ENCODE measurements around the gene MRPL51.

MRPL51 gene

GRCh38 chr12:6524648-6525047 lies 31.6 kb upstream of the MRPL51 start:
- no CpG with 5 or more reads among the region's 5 CpGs for WGBS (ENCODE audit: extremely low coverage, insufficient coverage, insufficient read length)
- Histone ChIP-seq H2BK12ac (ENCODE audit: low read length) (no peak overlapping the region), H2BK5ac (ENCODE audit: low read depth, low read length, poor library complexity) (no peak overlapping the region)

GRCh38 chr12:6523708-6524107 lies 30.6 kb upstream of the MRPL51 start:
- H3K23ac ChIP-seq (ENCODE audit: low read length) = no peak overlapping the region
- H4K12ac ChIP-seq (ENCODE audit: low read depth, low read length) = no peak overlapping the region
- no peak overlapping the region for H4K91ac ChIP-seq (ENCODE audit: low read depth, low read length)
- H3K79me2 ChIP-seq (ENCODE audit: control insufficient read depth, insufficient read depth, low read length, poor library complexity) = no peaks in the 10 kb centered on the region
- no peak overlapping the region for H2BK120ac ChIP-seq (ENCODE audit: insufficient read depth, low read length, poor library complexity)
- no peak overlapping the region for H2BK12ac ChIP-seq (ENCODE audit: low read length)
- no peak overlapping the region for H3K4ac ChIP-seq (ENCODE audit: low read depth, low read length)
- DNase-seq = peak in 1 of 2 donors; percentile 71
- no peak overlapping the region for H4K8ac ChIP-seq (ENCODE audit: low read depth, low read length)
- H2AFZ ChIP-seq (ENCODE audit: insufficient read depth, low read length, poor library complexity) = no peak overlapping the region
- peaks cover 64 to 84% of the 10 kb centered on the region in 2 experiments for H3K36me3 ChIP-seq (ENCODE audit: control insufficient read depth in 1 of 2, insufficient read depth in 2 of 2, low read length in 2 of 2)
- WGBS (ENCODE audit: extremely low coverage, insufficient coverage, insufficient read length) = no CpG with 5 or more reads among the region's 3 CpGs
- H3K27me3 ChIP-seq (ENCODE audit: insufficient read depth, low read length) = no peaks in the 10 kb centered on the region
- H3K9me3 ChIP-seq (ENCODE audit: insufficient read depth, low read depth, low read length) = no peaks in the 10 kb centered on the region
- H3K4me2 ChIP-seq (ENCODE audit: low read length) = no peak overlapping the region
- no peak overlapping the region for H3K18ac ChIP-seq (ENCODE audit: low read length)
- H3K27ac ChIP-seq (ENCODE audit: low read depth, low read length) = no peak overlapping the region
- H3K4me3 ChIP-seq (ENCODE audit: low read depth, low read length) = no peak overlapping the region
- no peak overlapping the region for H3K14ac ChIP-seq (ENCODE audit: low read length)
- peaks cover 8% of the 10 kb centered on the region for H3K79me1 ChIP-seq (ENCODE audit: low read length)
- H2AK5ac ChIP-seq (ENCODE audit: low read length) = no peak overlapping the region
- H3K9ac ChIP-seq (ENCODE audit: low read length) = no peak overlapping the region
- peaks cover 10% of the 10 kb centered on the region in 2 experiments for H3K4me1 ChIP-seq (ENCODE audit: control insufficient read depth in 1 of 2, insufficient read depth in 2 of 2, low read length in 2 of 2)
- H2BK5ac ChIP-seq (ENCODE audit: low read depth, low read length, poor library complexity) = no peak overlapping the region

More at GRCh38 chr12:6524648-6525047, 31.6 kb upstream of the MRPL51 start:
- peaks cover 67 to 82% of the 10 kb centered on the region in 2 experiments for H3K36me3 ChIP-seq (ENCODE audit: control insufficient read depth in 1 of 2, insufficient read depth in 2 of 2, low read length in 2 of 2)
- H3K4me1 ChIP-seq (ENCODE audit: control insufficient read depth in 1 of 2, insufficient read depth in 2 of 2, low read length in 2 of 2) = peaks cover 17% of the 10 kb centered on the region in 2 experiments
- H2AK5ac ChIP-seq (ENCODE audit: low read length) = no peak overlapping the region
- H3K23ac ChIP-seq (ENCODE audit: low read length) = no peak overlapping the region
- no peaks in the 10 kb centered on the region for H3K27me3 ChIP-seq (ENCODE audit: insufficient read depth, low read length)
- H3K4me3 ChIP-seq (ENCODE audit: low read depth, low read length) = no peak overlapping the region
- no peak overlapping the region for H3K4ac ChIP-seq (ENCODE audit: low read depth, low read length)
- H3K9ac ChIP-seq (ENCODE audit: low read length) = no peak overlapping the region
- H4K8ac ChIP-seq (ENCODE audit: low read depth, low read length) = no peak overlapping the region
- no peak overlapping the region for H3K18ac ChIP-seq (ENCODE audit: low read length)
- no peaks in the 10 kb centered on the region for H3K9me3 ChIP-seq (ENCODE audit: insufficient read depth, low read depth, low read length)
- H2BK120ac ChIP-seq (ENCODE audit: insufficient read depth, low read length, poor library complexity) = no peak overlapping the region
- H2AFZ ChIP-seq (ENCODE audit: insufficient read depth, low read length, poor library complexity) = no peak overlapping the region
- no peak overlapping the region for H3K4me2 ChIP-seq (ENCODE audit: low read length)
- DNase-seq = no peak
- H4K12ac ChIP-seq (ENCODE audit: low read depth, low read length) = no peak overlapping the region
- H3K79me1 ChIP-seq (ENCODE audit: low read length) = peaks cover 14% of the 10 kb centered on the region
- H3K14ac ChIP-seq (ENCODE audit: low read length) = no peak overlapping the region
- peaks cover 2% of the 10 kb centered on the region for H3K79me2 ChIP-seq (ENCODE audit: control insufficient read depth, insufficient read depth, low read length, poor library complexity)
- H4K91ac ChIP-seq (ENCODE audit: low read depth, low read length) = no peak overlapping the region
- no peak overlapping the region for H3K27ac ChIP-seq (ENCODE audit: low read depth, low read length)

GRCh38 chr12:6522193-6522592 lies 29.1 kb upstream of the MRPL51 start:
- H3K4me1 ChIP-seq (ENCODE audit: control insufficient read depth in 1 of 2, insufficient read depth in 2 of 2, low read length in 2 of 2) = no peaks in the 10 kb centered on the region
- no peak for DNase-seq
- H3K4me3 ChIP-seq (ENCODE audit: low read depth, low read length) = no peak overlapping the region
- no peak overlapping the region for H2BK120ac ChIP-seq (ENCODE audit: insufficient read depth, low read length, poor library complexity)
- no CpG with 5 or more reads among the region's 10 CpGs for WGBS (ENCODE audit: extremely low coverage, insufficient coverage, insufficient read length)
- H2AFZ ChIP-seq (ENCODE audit: insufficient read depth, low read length, poor library complexity) = no peak overlapping the region
- H3K18ac ChIP-seq (ENCODE audit: low read length) = no peak overlapping the region
- no peak overlapping the region for H2BK12ac ChIP-seq (ENCODE audit: low read length)
- H3K9me3 ChIP-seq (ENCODE audit: insufficient read depth, low read depth, low read length) = no peaks in the 10 kb centered on the region
- H3K23ac ChIP-seq (ENCODE audit: low read length) = no peak overlapping the region
- H3K14ac ChIP-seq (ENCODE audit: low read length) = no peak overlapping the region
- no peak overlapping the region for H3K4ac ChIP-seq (ENCODE audit: low read depth, low read length)
- no peak overlapping the region for H3K4me2 ChIP-seq (ENCODE audit: low read length)
- no peak overlapping the region for H2BK5ac ChIP-seq (ENCODE audit: low read depth, low read length, poor library complexity)
- no peak overlapping the region for H3K27ac ChIP-seq (ENCODE audit: low read depth, low read length)
- no peaks in the 10 kb centered on the region for H3K79me1 ChIP-seq (ENCODE audit: low read length)
- no peak overlapping the region for H4K91ac ChIP-seq (ENCODE audit: low read depth, low read length)
- H2AK5ac ChIP-seq (ENCODE audit: low read length) = no peak overlapping the region
- H4K12ac ChIP-seq (ENCODE audit: low read depth, low read length) = no peak overlapping the region
- H3K27me3 ChIP-seq (ENCODE audit: insufficient read depth, low read length) = no peaks in the 10 kb centered on the region
- H3K9ac ChIP-seq (ENCODE audit: low read length) = no peak overlapping the region
- peaks cover 63 to 76% of the 10 kb centered on the region in 2 experiments for H3K36me3 ChIP-seq (ENCODE audit: control insufficient read depth in 1 of 2, insufficient read depth in 2 of 2, low read length in 2 of 2)
- no peaks in the 10 kb centered on the region for H3K79me2 ChIP-seq (ENCODE audit: control insufficient read depth, insufficient read depth, low read length, poor library complexity)
- no peak overlapping the region for H4K8ac ChIP-seq (ENCODE audit: low read depth, low read length)

- Histone ChIP-seq H2AK5ac (ENCODE audit: low read length) (no peak overlapping the region), H3K27me3 (ENCODE audit: insufficient read depth, low read length) (no peaks in the 10 kb centered on the region), H3K4me1 (ENCODE audit: control insufficient read depth in 1 of 2, insufficient read depth in 2 of 2, low read length in 2 of 2) (no peaks in the 10 kb centered on the region), H3K27ac (ENCODE audit: low read depth, low read length) (no peak overlapping the region), H3K4me2 (ENCODE audit: low read length) (no peak overlapping the region), H2BK120ac (ENCODE audit: insufficient read depth, low read length, poor library complexity) (no peak overlapping the region), H3K14ac (ENCODE audit: low read length) (no peak overlapping the region), H2BK5ac (ENCODE audit: low read depth, low read length, poor library complexity) (no peak overlapping the region), H2AFZ (ENCODE audit: insufficient read depth, low read length, poor library complexity) (no peak overlapping the region), H3K36me3 (ENCODE audit: control insufficient read depth in 1 of 2, insufficient read depth in 2 of 2, low read length in 2 of 2) (peaks cover 52 to 71% of the 10 kb centered on the region in 2 experiments), H3K9ac (ENCODE audit: low read length) (no peak overlapping the region), H3K18ac (ENCODE audit: low read length) (no peak overlapping the region), H3K4me3 (ENCODE audit: low read depth, low read length) (peak overlapping the region; percentile 56), H2BK12ac (ENCODE audit: low read length) (no peak overlapping the region), H4K12ac (ENCODE audit: low read depth, low read length) (no peak overlapping the region), H4K91ac (ENCODE audit: low read depth, low read length) (no peak overlapping the region), H4K8ac (ENCODE audit: low read depth, low read length) (no peak overlapping the region), H3K9me3 (ENCODE audit: insufficient read depth, low read depth, low read length) (no peaks in the 10 kb centered on the region), H3K79me2 (ENCODE audit: control insufficient read depth, insufficient read depth, low read length, poor library complexity) (no peaks in the 10 kb centered on the region), H3K79me1 (ENCODE audit: low read length) (no peaks in the 10 kb centered on the region), H3K23ac (ENCODE audit: low read length) (no peak overlapping the region), H3K4ac (ENCODE audit: low read depth, low read length) (no peak overlapping the region)
- WGBS (ENCODE audit: extremely low coverage, insufficient coverage, insufficient read length) = no CpG with 5 or more reads among the region's 3 CpGs
- DNase-seq = no peak
Observed at GRCh38 chr12:6520186-6520585, 27.1 kb upstream of the MRPL51 start.
